OCI-LY7 (cell line): ENCODE results near the gene DERL3. TPM values are rescaled to one million over a fixed set of nuclear protein-coding genes. Genes with fewer than 3 reads are reported as not detected.

Source experiments
- BruUV-seq: library from RNA; stranded (reverse); fragments of 400-500 nt; replicated peaks from 2 replicates; lab custom pipeline; 2021; lab: Mats Ljungman, UMichigan
- CTCF ChIA-PET: fragments of 300-600 bp; sonication (Branson Sonifier 250); formaldehyde crosslinking; loops from one replicate; lab custom pipeline; 2022; ENCODE audit warnings: antibody characterized with exemption; ENCODE audit not compliant: unreplicated experiment; lab: Charles Lee
- POLR2A ChIA-PET: fragments of 300-600 bp; sonication (Branson Sonifier 250); formaldehyde crosslinking; loops from one replicate; lab custom pipeline; 2022; ENCODE audit warnings: antibody characterized with exemption; lab: Charles Lee
- DNase-seq: peaks from one replicate; pipeline ENCODE4 v3.0.0-alpha.2; 2015; ENCODE audit warnings: low spot score
- H2AFZ ChIP-seq: fragments of 200-600 bp; sonication (generic), shearing (Covaris generic); 2 replicates; pipeline ENCODE4 v1.6.1; 2014; ENCODE audit warnings: mild to moderate bottlenecking, antibody characterized with exemption, low read length, moderate library complexity
- H3K27ac ChIP-seq: fragments of 200-600 bp; sonication (generic); 2 replicates; pipeline ENCODE4 v1.5.1; 2014; ENCODE audit warnings: mixed run types, low read depth, mild to moderate bottlenecking, moderate library complexity, low read length, inconsistent platforms; ENCODE audit not compliant: poor library complexity, severe bottlenecking
- H3K36me3 ChIP-seq: fragments of 200-600 bp; sonication (generic); 2 replicates; pipeline ENCODE4 v1.6.1; 2014; ENCODE audit warnings: mild to moderate bottlenecking, antibody characterized with exemption, low read length, moderate library complexity, mixed read lengths; ENCODE audit not compliant: insufficient read depth
- H3K4me1 ChIP-seq: fragments of 200-600 bp; sonication (generic); 2 replicates; pipeline ENCODE4 v1.5.1; 2014; ENCODE audit warnings: mild to moderate bottlenecking, low read length; ENCODE audit not compliant: insufficient read depth, poor library complexity, severe bottlenecking
- H3K4me2 ChIP-seq: fragments of 200-600 bp; sonication (generic); 2 replicates; pipeline ENCODE4 v1.6.1; 2014; ENCODE audit warnings: mild to moderate bottlenecking, low read length
- H3K4me3 ChIP-seq: fragments of 200-600 bp; sonication (generic); 2 replicates; pipeline ENCODE4 v1.5.1; 2014; ENCODE audit warnings: mild to moderate bottlenecking, low read depth, low read length; ENCODE audit not compliant: poor library complexity, severe bottlenecking
- H3K79me2 ChIP-seq: fragments of 200-600 bp; sonication (generic); 2 replicates; pipeline ENCODE4 v1.6.1; 2016; ENCODE audit warnings: low read depth, mild to moderate bottlenecking, low read length, moderate library complexity, mixed read lengths; ENCODE audit not compliant: insufficient read depth
- H3K9me2 ChIP-seq: fragments of 200-600 bp; sonication (generic); 2 replicates; pipeline ENCODE4 v1.6.1; 2016; ENCODE audit warnings: mild to moderate bottlenecking, low read length, mixed read lengths; ENCODE audit not compliant: insufficient read depth
- H3K9me3 ChIP-seq: fragments of 200-600 bp; sonication (generic); 2 replicates; pipeline ENCODE4 v1.6.1; 2014; ENCODE audit warnings: mild to moderate bottlenecking, mixed run types, low read length, mixed read lengths
- H4K20me1 ChIP-seq: fragments of 200-600 bp; sonication (generic); 2 replicates; pipeline ENCODE4 v1.6.1; 2014; ENCODE audit warnings: mild to moderate bottlenecking, antibody characterized with exemption, low read length, moderate library complexity, mixed read lengths; ENCODE audit not compliant: insufficient read depth
- CTCF ChIP-seq: fragments of 200-600 bp; sonication (generic); conservative IDR thresholded peaks from 2 replicates; pipeline ENCODE4 v1.5.1; 2014; ENCODE audit warnings: mild to moderate bottlenecking, antibody characterized with exemption, low read length, moderate library complexity, mixed read lengths
- EZH2phosphoT487 ChIP-seq: fragments of 200-600 bp; sonication (generic); IDR thresholded peaks from 2 replicates; pipeline ENCODE4 v1.6.1; 2018; ENCODE audit warnings: low read depth, borderline replicate concordance, mild to moderate bottlenecking, mixed run types, antibody characterized with exemption, low read length, moderate library complexity, mixed read lengths
- intact Hi-C: fragments of 100-400 bp; cut with micrococcal nuclease; formaldehyde crosslinking; loops from one replicate; pipeline ENCODE4 v1.10.0; 2022; ENCODE audit not compliant: unreplicated experiment
- total RNA-seq, 2 experiments: library from RNA; depleted of rRNA in 1 of 2; stranded (reverse); fragments of >200 nt in 1 of 2; shearing (Covaris generic) in 1 of 2; gene quantifications; 2 replicates each; pipeline ENCODE4 v1.2.3, GENCODE V29; 2014 to 2022

DERL3 gene
- total RNA-seq, 2 experiments from 2014 or later: 44.6 to 52.1 TPM

- TF ChIP-seq EZH2phosphoT487 (no peak), CTCF (peak; percentile 52)
- DNase-seq: peak; percentile 38
- POLR2A ChIA-PET: interaction anchor here (0.5 to 0.7 kb wide), 3 partner anchors 9 to 68 kb away, joined by 3 to 7 read pairs (median 6); partner anchors contain the start of gene SLC2A11
- no peak overlapping the region for H3K27ac ChIP-seq
- CTCF ChIA-PET: no interaction called here
- no peaks in the 10 kb centered on the region for H3K9me3 ChIP-seq
- no peaks in the 10 kb centered on the region for H3K9me2 ChIP-seq
- intact Hi-C loops: loop anchor here (5.0 kb wide), 1 partner anchor 48 kb away; the partner anchor contains the start of gene DERL3
- peaks cover 37% of the 10 kb centered on the region for H3K4me1 ChIP-seq
- BruUV-seq: no TSS peak
- peak overlapping the region; percentile 91 for H3K4me2 ChIP-seq
- peaks cover 52% of the 10 kb centered on the region for H3K79me2 ChIP-seq
- peak overlapping the region; percentile 75 for H3K4me3 ChIP-seq
- H3K36me3 ChIP-seq: peaks cover 69% of the 10 kb centered on the region
- H4K20me1 ChIP-seq: peaks cover 22% of the 10 kb centered on the region
- no peak overlapping the region for H2AFZ ChIP-seq
Measured at GRCh38 chr22:23789638-23790037, 49.2 kb downstream of the DERL3 start.

- TF ChIP-seq CTCF (no peak), EZH2phosphoT487 (no peak)
- peaks cover 52% of the 10 kb centered on the region for H3K79me2 ChIP-seq
- no peaks in the 10 kb centered on the region for H3K9me2 ChIP-seq
- H3K4me2 ChIP-seq: peak overlapping the region; percentile 91
- intact Hi-C loops: loop anchor here (5.0 kb wide), 1 partner anchor 48 kb away; the partner anchor contains the start of gene DERL3
- ChIA-PET POLR2A (interaction anchor here (0.6 to 0.7 kb wide), 3 partner anchors 17 to 68 kb away, joined by 3 to 7 read pairs (median 3); partner anchors contain the start of gene SLC2A11), CTCF (no interaction called here)
- H3K4me1 ChIP-seq: peaks cover 41% of the 10 kb centered on the region
- no peaks in the 10 kb centered on the region for H3K9me3 ChIP-seq
- peak overlapping the region; percentile 75 for H3K4me3 ChIP-seq
- DNase-seq: no peak
- no TSS peak for BruUV-seq
- no peak overlapping the region for H3K27ac ChIP-seq
- peaks cover 64% of the 10 kb centered on the region for H3K36me3 ChIP-seq
- peaks cover 22% of the 10 kb centered on the region for H4K20me1 ChIP-seq
- H2AFZ ChIP-seq: no peak overlapping the region
Measured at GRCh38 chr22:23789121-23789520, 49.7 kb downstream of the DERL3 start.

GRCh38 chr22:23787910-23788309 lies 50.9 kb downstream of the DERL3 start:
- Histone ChIP-seq H3K9me2 (no peaks in the 10 kb centered on the region), H3K79me2 (peaks cover 52% of the 10 kb centered on the region), H4K20me1 (peaks cover 22% of the 10 kb centered on the region), H3K4me3 (peak overlapping the region; percentile 75), H3K9me3 (no peaks in the 10 kb centered on the region), H3K36me3 (peaks cover 52% of the 10 kb centered on the region), H3K4me1 (peaks cover 48% of the 10 kb centered on the region), H3K27ac (peak overlapping the region; percentile 84), H3K4me2 (peak overlapping the region; percentile 91), H2AFZ (no peak overlapping the region)
- CTCF ChIA-PET: no interaction called here
- POLR2A ChIA-PET: interaction anchor here (1.0 to 1.1 kb wide), 2 partner anchors 13 to 58 kb away, joined by 3 to 4 read pairs; no protein-coding TSS in a partner anchor
- no peak for DNase-seq
- BruUV-seq: TSS peak; percentile 72
- TF ChIP-seq CTCF (no peak), EZH2phosphoT487 (no peak)
- intact Hi-C loops: loop anchor here (2.0 to 5.0 kb wide), 2 partner anchors 13 to 49 kb away; partner anchors contain the start of gene DERL3
